Astrocyte of the cerebellum (primary cell): ENCODE results near the gene ABCD1.

ENCODE experiments used
- DNase-seq: peaks from one replicate; pipeline ENCODE4 v3.0.0-alpha.2; 2011; ENCODE audit warnings: low read depth
- H3K4me3 ChIP-seq: 2 replicates; pipeline ENCODE4 v1.5.1; 2011; ENCODE audit warnings: mild to moderate bottlenecking, low read depth, low read length, moderate library complexity
- in situ Hi-C: cut with HindIII; loops from 2 replicates; pipeline ENCODE4 v1.10.0; 2017; ENCODE audit warnings: low sequenced_read_pairs
- TF ChIP-seq, protein P1 (sequence below): IDR thresholded peaks from 2 replicates; pipeline ENCODE4 v1.5.1; 2012; ENCODE audit warnings: low read length, low read depth, moderate library complexity, mild to moderate bottlenecking; ENCODE audit errors: missing control alignments

The ABCD1 gene

GRCh38 chrX:153762626-153763173, 38.0 kb downstream of the ABCD1 start:
- DNase-seq = no peak
- H3K4me3 ChIP-seq = no peak overlapping the region
- in situ Hi-C loops = no loop called here
- TF ChIP-seq, protein P1, sequence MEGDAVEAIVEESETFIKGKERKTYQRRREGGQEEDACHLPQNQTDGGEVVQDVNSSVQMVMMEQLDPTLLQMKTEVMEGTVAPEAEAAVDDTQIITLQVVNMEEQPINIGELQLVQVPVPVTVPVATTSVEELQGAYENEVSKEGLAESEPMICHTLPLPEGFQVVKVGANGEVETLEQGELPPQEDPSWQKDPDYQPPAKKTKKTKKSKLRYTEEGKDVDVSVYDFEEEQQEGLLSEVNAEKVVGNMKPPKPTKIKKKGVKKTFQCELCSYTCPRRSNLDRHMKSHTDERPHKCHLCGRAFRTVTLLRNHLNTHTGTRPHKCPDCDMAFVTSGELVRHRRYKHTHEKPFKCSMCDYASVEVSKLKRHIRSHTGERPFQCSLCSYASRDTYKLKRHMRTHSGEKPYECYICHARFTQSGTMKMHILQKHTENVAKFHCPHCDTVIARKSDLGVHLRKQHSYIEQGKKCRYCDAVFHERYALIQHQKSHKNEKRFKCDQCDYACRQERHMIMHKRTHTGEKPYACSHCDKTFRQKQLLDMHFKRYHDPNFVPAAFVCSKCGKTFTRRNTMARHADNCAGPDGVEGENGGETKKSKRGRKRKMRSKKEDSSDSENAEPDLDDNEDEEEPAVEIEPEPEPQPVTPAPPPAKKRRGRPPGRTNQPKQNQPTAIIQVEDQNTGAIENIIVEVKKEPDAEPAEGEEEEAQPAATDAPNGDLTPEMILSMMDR = no peak

DNA sequence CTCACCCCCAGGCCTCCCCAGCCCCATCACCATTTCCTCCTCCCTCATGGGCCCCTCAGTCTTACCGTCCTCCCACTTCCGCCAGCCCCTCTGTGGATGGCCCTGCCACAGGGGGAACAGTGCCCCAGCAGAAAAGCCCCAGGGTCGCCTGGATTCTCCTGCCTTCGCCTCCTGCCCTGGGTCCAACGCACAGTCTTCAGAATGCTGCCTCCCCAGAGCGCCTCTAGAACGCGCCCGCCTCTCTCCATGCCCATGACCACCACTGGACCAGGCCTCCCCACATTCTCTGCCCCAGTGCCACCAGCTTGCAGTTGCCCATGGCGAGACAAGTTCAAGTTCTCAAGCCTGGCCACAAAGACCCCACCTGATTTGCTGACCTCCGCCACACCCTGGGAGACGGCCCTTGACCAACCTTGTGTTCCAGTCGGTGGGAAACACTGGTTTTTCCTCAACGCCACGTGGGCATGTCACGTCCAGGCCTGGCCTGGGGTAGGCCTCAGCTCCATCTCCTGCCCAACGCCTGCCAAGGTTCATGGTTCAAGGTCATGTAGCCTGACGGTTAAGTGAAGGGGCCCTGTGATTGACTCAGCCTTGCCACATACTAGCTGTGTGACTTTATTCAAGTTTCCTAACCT, 38.8 kb downstream of the ABCD1 start:
- DNase-seq = no peak
- in situ Hi-C loops = no loop called here
- TF ChIP-seq, protein P1 = no peak
- H3K4me3 ChIP-seq = no peak overlapping the region

DNA sequence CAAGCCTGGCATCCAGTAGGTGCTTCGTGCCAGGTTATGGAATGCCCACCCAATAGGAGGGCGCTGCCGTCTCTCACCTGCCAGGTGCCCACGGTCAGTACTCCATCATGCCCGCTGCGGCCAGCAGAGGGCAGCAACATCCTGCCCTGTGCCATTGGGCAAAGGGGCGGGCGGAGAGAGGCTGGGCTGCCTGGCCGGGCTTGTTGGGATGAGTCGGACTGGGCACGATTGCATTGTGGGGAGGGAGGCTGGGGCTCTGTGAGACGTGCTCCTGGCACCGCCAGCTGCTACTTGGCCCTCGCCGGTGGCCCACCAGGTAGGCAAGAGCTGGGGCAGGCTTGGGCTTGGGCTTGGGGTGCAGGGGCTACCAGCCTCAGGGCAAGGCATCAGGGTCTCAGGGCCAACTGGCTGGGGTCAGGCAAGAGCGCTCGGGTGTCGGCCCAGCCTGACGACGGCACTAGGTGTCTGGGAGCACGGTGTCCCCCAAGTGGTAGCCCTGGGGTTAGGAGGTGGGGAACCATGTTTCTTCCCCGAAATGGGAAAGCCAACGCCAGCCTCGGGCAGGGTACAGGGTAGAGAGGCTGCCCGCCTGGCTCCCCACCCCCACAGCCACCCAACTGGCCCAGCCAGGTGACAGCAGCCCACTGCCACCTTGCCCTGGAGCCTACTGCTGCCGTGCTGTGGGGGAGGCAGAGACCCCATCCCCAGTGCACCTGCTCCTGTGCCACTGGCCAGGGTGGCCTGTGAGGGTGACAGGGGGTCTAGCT, 39.5 kb downstream of the ABCD1 start, which contains the start of gene PLXNB3:
PLXNB3 (plus strand) TSS at position 261 of the 767 bp plus-strand sequence. CDS start 1,287 bp downstream, outside the sequence.
- in situ Hi-C loops = no loop called here
- TF ChIP-seq, protein P1 = peak; percentile 69
- H3K4me3 ChIP-seq = peak within 1 kb of the TSS; percentile 34
- peak; percentile 12 for DNase-seq

- TF ChIP-seq, protein P1 = no peak
- in situ Hi-C loops = no loop called here
- H3K4me3 ChIP-seq = peak overlapping the region; percentile 34
- DNase-seq = no peak
These were observed 40.1 kb downstream of the ABCD1 start for GRCh38 chrX:153764786-153765137.

DNA sequence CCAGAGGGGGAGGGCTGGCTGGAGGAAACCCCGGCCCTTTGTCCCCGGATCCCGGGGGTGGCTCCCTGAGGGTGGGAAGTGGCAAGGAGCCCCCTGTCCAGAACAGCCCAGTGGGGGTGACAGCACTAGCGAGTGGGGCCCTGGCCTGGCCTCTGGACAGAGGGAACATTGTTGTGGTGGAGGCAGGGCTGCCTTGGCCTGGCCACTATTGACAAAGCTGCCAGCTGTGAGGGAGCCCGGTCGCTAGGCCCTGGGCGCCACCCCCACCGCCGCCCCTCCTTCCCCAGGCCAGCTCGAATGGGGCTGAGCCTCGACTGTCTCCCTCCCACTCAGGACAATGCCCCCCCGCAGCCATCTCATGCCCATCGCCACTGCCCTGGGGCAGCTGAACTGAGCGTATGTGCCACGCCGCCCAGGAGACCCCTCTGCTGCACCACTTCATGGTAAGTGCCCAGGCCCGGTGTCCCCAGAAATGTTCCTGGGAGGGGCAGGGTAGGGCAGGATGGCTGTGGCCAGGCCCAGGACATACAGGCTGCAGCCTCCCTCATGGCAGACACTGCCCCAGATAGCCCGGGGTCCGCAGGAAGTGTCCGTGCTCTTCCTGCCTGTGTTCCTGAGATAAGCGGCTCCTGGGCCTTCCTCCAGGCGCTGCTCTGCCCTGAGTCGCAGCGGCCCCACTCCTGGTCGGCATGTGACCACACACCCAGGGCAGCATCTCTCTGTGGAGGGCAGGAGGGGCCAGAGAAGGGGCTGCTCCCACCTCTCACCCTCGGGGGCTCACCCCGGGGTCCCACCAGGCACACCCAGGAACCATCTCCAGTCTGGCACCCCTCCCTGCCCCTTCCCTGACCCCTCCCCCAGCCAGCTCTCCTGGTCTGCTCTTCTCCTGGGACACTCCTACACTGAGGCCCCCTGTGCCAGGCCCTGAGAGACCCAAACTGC, 40.8 kb downstream of the ABCD1 start:
- DNase-seq = no peak
- TF ChIP-seq, protein P1 = no peak
- H3K4me3 ChIP-seq = peak overlapping the region; percentile 34
- in situ Hi-C loops = no loop called here
